GM23248 (cell line): ENCODE measurements around the gene DENND1C.

Experiments used
- EZH2 ChIP-seq: fragments of 200-600 bp; sonication (generic); IDR thresholded peaks from 2 replicates; pipeline ENCODE4 v1.6.1; 2018; ENCODE audit warnings: antibody characterized with exemption, mild to moderate bottlenecking; ENCODE audit not compliant: insufficient read depth, poor library complexity, severe bottlenecking
- EZH2phosphoT487 ChIP-seq: fragments of 200-600 bp; sonication (generic); IDR thresholded peaks from 2 replicates; pipeline ENCODE4 v1.6.1; 2018; ENCODE audit warnings: antibody characterized with exemption, moderate library complexity, mild to moderate bottlenecking, low read depth; ENCODE audit not compliant: insufficient read depth

DNA sequence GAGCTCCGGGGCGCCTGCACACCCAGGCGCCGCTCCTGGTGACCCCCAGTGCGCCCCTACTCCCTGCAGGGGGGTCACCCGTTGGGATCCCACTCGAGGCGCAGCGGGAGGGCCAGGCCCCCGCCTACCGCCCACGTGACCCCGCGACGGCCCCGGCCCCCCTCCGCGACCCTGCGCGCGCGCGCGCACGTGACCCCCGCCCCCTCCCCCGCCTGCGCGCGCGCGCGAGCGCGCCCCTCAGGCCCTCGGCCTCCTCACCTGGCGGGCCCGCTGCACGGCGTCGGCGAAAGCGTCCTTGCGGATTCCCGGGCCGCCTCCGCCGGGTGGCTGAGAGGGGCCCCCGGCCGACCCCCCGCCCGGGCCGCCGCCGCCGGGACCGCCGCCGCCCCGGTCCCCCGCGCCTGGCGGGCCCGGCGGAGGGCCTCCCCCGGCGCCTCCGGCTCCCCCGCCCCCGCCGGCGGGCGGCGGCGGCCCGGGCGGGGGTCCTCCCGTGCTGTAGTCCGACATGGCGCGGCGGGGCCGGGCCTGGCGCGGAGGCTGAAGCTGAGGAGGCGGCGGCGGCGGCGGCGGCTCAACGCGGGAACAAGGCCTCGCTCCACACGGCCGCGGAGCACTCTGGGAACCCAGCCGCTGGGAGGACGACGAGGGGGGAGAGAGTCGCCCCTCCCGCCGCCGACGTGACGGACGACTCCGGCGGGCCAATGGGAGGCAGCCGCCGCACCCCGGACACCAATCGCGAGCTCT, 57.2 kb downstream of the DENND1C start, which contains the start of gene KHSRP:
- TF ChIP-seq EZH2phosphoT487: no peak
- TF ChIP-seq EZH2: no peak
